ENCODE results near the gene MED1. TPM values are rescaled to one million over a fixed set of nuclear protein-coding genes. Genes with fewer than 3 reads are reported as not detected.

Gene MED1
- total RNA-seq, 2 experiments from 2014 or later = 60.7 to 64.7 TPM

GRCh38 chr17:39365242-39365641 lies 85.8 kb downstream of the MED1 start:
- Mint-ChIP-seq H3K36me3 (ENCODE audit: low read depth) (no peaks in the 10 kb centered on the region), H3K27me3 (no peaks in the 10 kb centered on the region), H3K4me3 (no peak overlapping the region), H3K9me3 (no peaks in the 10 kb centered on the region), H3K27ac (no peak overlapping the region), H3K4me1 (ENCODE audit: low read depth) (peaks cover 15% of the 10 kb centered on the region)
- DNase-seq = no peak
- ATAC-seq = no peak
- TF ChIP-seq CTCF (IDR thresholded peaks at IDR 0.05) = no peak
- POLR2A ChIA-PET = interaction anchor here (1.3 kb wide), 1 partner anchor 36 kb away, joined by 3 read pairs; the partner anchor contains the start of gene FBXL20
- CTCF ChIA-PET = no interaction called here
- intact Hi-C loops (cut with micrococcal nuclease) = no loop called here

- H3K9me3 Mint-ChIP-seq = no peaks in the 10 kb centered on the region
- ChIA-PET CTCF (interaction anchor here (1.3 kb wide), 1 partner anchor 19 kb away, joined by 3 read pairs; no protein-coding TSS in a partner anchor), POLR2A (interaction anchor here (1.3 kb wide), 1 partner anchor 37 kb away, joined by 3 read pairs; the partner anchor contains the start of gene FBXL20)
- peaks cover 19% of the 10 kb centered on the region for H3K4me1 Mint-ChIP-seq (ENCODE audit: low read depth)
- no peak overlapping the region for H3K27ac Mint-ChIP-seq
- H3K36me3 Mint-ChIP-seq (ENCODE audit: low read depth) = no peaks in the 10 kb centered on the region
- DNase-seq (no peak), ATAC-seq (no peak)
- no peak overlapping the region for H3K4me3 Mint-ChIP-seq
- no peaks in the 10 kb centered on the region for H3K27me3 Mint-ChIP-seq
- intact Hi-C loops (cut with micrococcal nuclease) = no loop called here
- no peak for TF ChIP-seq CTCF (IDR thresholded peaks at IDR 0.05)
These were observed 86.6 kb downstream of the MED1 start for GRCh38 chr17:39364236-39365025.

- peak overlapping the region; percentile 12 for H3K27ac Mint-ChIP-seq
- ChIA-PET POLR2A (no interaction called here), CTCF (no interaction called here)
- DNase-seq (no peak), ATAC-seq (no peak)
- no peaks in the 10 kb centered on the region for H3K36me3 Mint-ChIP-seq (ENCODE audit: low read depth)
- H3K4me3 Mint-ChIP-seq = no peak overlapping the region
- no peak for TF ChIP-seq CTCF (IDR thresholded peaks at IDR 0.05)
- peaks cover 15% of the 10 kb centered on the region for H3K4me1 Mint-ChIP-seq (ENCODE audit: low read depth)
- H3K27me3 Mint-ChIP-seq = no peaks in the 10 kb centered on the region
- intact Hi-C loops (cut with micrococcal nuclease) = no loop called here
- H3K9me3 Mint-ChIP-seq = no peaks in the 10 kb centered on the region
These were observed 90.0 kb downstream of the MED1 start for GRCh38 chr17:39361064-39361463.

GRCh38 chr17:39360537-39360936 lies 90.5 kb downstream of the MED1 start:
- CTCF ChIA-PET = no interaction called here
- Mint-ChIP-seq H3K27me3 (no peaks in the 10 kb centered on the region), H3K9me3 (no peaks in the 10 kb centered on the region), H3K4me1 (ENCODE audit: low read depth) (peaks cover 14% of the 10 kb centered on the region), H3K36me3 (ENCODE audit: low read depth) (no peaks in the 10 kb centered on the region), H3K4me3 (no peak overlapping the region), H3K27ac (no peak overlapping the region)
- ATAC-seq (no peak), DNase-seq (no peak)
- TF ChIP-seq CTCF (IDR thresholded peaks at IDR 0.05) = no peak
- intact Hi-C loops (cut with micrococcal nuclease) = no loop called here
- POLR2A ChIA-PET = no interaction called here

- POLR2A ChIA-PET = no interaction called here
- DNase-seq (no peak), ATAC-seq (no peak)
- intact Hi-C loops (cut with micrococcal nuclease) = no loop called here
- H3K27me3 Mint-ChIP-seq = no peaks in the 10 kb centered on the region
- no peak overlapping the region for H3K4me3 Mint-ChIP-seq
- H3K36me3 Mint-ChIP-seq (ENCODE audit: low read depth) = no peaks in the 10 kb centered on the region
- H3K4me1 Mint-ChIP-seq (ENCODE audit: low read depth) = peaks cover 14% of the 10 kb centered on the region
- no peak for TF ChIP-seq CTCF (IDR thresholded peaks at IDR 0.05)
- no peaks in the 10 kb centered on the region for H3K9me3 Mint-ChIP-seq
- CTCF ChIA-PET = no interaction called here
- no peak overlapping the region for H3K27ac Mint-ChIP-seq
These were observed 91.1 kb downstream of the MED1 start for GRCh38 chr17:39359994-39360393.
